Stomach (tissue), 4 donors: ENCODE data around the gene C2orf76.

ENCODE experiments used
- EP300 ChIP-seq: sonication (generic); formaldehyde crosslinking; IDR thresholded peaks from one replicate; pipeline ENCODE4 v1.6.1; 2017; ENCODE audit warnings: antibody characterized with exemption
- POLR2AphosphoS5 ChIP-seq, 3 donors: sonication (generic); formaldehyde crosslinking; IDR thresholded peaks; one replicate each; pipeline ENCODE4 v1.6.1; 2016; ENCODE audit warnings: antibody characterized with exemption in 3 of 3
- TF ChIP-seq, protein P1 (sequence below), 7 experiments: fragments of 450-650 bp in 4 of 7; fragments of 200-600 bp in 3 of 7; sonication (generic) in 3 of 7; IDR thresholded peaks; one replicate each; pipeline ENCODE4 v1.5.1; 2016 to 2019; ENCODE audit warnings: antibody characterized with exemption in 7 of 7, control low read depth in 2 of 7, mild to moderate bottlenecking in 1 of 7

- TF ChIP-seq, protein P1, sequence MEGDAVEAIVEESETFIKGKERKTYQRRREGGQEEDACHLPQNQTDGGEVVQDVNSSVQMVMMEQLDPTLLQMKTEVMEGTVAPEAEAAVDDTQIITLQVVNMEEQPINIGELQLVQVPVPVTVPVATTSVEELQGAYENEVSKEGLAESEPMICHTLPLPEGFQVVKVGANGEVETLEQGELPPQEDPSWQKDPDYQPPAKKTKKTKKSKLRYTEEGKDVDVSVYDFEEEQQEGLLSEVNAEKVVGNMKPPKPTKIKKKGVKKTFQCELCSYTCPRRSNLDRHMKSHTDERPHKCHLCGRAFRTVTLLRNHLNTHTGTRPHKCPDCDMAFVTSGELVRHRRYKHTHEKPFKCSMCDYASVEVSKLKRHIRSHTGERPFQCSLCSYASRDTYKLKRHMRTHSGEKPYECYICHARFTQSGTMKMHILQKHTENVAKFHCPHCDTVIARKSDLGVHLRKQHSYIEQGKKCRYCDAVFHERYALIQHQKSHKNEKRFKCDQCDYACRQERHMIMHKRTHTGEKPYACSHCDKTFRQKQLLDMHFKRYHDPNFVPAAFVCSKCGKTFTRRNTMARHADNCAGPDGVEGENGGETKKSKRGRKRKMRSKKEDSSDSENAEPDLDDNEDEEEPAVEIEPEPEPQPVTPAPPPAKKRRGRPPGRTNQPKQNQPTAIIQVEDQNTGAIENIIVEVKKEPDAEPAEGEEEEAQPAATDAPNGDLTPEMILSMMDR (IDR thresholded peaks at IDR 0.05), result no peak
- TF ChIP-seq POLR2AphosphoS5 (IDR thresholded peaks at IDR 0.05) (no peak), EP300 (no peak)
These were observed 113.4 kb downstream of the C2orf76 start for GRCh38 chr2:119253114-119253702.
